ENCODE data around the gene FCAMR.
A peak's percentile ranks its signal among the peaks of the same experiment; 100 is the strongest.

Gene FCAMR

DNA sequence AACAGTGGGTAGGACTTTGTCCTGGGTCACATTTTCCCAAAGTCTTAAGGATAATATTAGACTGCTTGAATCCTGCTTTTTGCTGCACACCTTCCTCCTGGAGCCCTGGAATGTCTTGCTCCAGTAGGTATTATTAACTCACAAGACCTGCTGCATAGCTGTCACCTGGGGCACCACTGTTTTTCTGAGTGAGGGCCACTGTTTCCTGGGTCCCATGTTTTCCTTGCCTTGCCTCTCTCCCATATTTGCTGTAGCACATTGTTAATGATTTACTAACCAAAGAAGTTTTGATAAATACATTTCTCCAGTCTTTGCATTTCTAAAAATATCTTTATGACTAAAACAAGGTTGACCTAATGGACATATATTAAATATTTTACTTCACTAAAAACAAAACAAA, 22.5 kb upstream of the FCAMR start:
- in situ Hi-C loops (cut with HindIII; ENCODE audit: low pct_ligation_motif_present, low sequenced_read_pairs): no loop called here
- H3K36me3 ChIP-seq (replicated peaks): no peaks in the 10 kb centered on the region
- H3K27me3 ChIP-seq (replicated peaks): peaks cover 12% of the 10 kb centered on the region
- TF ChIP-seq, protein P1, sequence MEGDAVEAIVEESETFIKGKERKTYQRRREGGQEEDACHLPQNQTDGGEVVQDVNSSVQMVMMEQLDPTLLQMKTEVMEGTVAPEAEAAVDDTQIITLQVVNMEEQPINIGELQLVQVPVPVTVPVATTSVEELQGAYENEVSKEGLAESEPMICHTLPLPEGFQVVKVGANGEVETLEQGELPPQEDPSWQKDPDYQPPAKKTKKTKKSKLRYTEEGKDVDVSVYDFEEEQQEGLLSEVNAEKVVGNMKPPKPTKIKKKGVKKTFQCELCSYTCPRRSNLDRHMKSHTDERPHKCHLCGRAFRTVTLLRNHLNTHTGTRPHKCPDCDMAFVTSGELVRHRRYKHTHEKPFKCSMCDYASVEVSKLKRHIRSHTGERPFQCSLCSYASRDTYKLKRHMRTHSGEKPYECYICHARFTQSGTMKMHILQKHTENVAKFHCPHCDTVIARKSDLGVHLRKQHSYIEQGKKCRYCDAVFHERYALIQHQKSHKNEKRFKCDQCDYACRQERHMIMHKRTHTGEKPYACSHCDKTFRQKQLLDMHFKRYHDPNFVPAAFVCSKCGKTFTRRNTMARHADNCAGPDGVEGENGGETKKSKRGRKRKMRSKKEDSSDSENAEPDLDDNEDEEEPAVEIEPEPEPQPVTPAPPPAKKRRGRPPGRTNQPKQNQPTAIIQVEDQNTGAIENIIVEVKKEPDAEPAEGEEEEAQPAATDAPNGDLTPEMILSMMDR (IDR thresholded peaks at IDR 0.05; ENCODE audit: low read depth, low read length, missing control alignments): no peak
- no peak overlapping the region for H3K4me3 ChIP-seq (ENCODE audit: low read depth, low read length)
- no peak overlapping the region for H3K27ac ChIP-seq
- no peak for DNase-seq

DNA sequence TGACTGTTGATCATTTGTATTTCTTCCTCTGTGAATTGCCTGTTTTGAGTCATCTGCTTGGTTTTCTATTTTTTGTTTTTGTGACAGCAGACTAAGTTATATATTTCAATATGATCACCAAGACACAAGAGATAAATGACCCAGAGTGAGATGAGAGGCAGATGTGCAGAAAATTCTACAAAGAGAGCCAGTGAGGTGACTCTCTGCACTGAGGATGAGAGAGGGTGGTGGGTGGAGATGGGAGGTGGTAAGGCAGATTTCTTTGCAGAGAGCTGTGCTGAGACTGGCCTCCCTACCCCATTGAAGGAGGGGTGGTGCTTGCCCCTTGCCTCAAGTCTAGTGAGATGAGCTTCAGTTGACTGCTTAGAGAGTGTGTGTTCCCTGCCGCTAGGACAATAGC, 17.6 kb upstream of the FCAMR start:
- no peak for DNase-seq
- Histone ChIP-seq H3K4me3 (ENCODE audit: low read depth, low read length) (no peak overlapping the region), H3K27ac (no peak overlapping the region), H3K36me3 (replicated peaks) (no peaks in the 10 kb centered on the region), H3K27me3 (replicated peaks) (peaks cover 17% of the 10 kb centered on the region)
- TF ChIP-seq, protein P1 (IDR thresholded peaks at IDR 0.05; ENCODE audit: low read depth, low read length, missing control alignments): no peak
- in situ Hi-C loops (cut with HindIII; ENCODE audit: low pct_ligation_motif_present, low sequenced_read_pairs): no loop called here

DNA sequence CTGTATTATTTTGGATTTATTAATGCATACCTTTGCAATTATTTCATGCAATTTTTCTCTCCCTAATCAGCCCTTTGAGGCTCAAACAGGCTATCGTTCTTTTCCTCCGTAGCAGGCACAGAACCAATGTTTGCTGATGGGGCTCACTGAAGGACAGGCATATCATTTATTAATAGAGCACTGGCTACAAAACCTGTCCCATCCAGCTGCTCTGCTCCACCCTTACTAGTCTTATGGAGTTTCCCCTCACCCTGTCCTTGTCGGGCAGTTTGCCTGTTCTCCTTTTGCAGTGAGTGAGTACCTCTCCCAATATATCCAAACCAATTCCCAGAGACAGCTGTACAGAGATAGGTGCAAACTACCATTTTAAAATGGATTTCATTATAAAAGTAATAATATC, 16.6 kb upstream of the FCAMR start:
- no peaks in the 10 kb centered on the region for H3K36me3 ChIP-seq (replicated peaks)
- no peak for DNase-seq
- in situ Hi-C loops (cut with HindIII; ENCODE audit: low pct_ligation_motif_present, low sequenced_read_pairs): no loop called here
- peaks cover 19% of the 10 kb centered on the region for H3K27me3 ChIP-seq (replicated peaks)
- TF ChIP-seq, protein P1 (IDR thresholded peaks at IDR 0.05; ENCODE audit: low read depth, low read length, missing control alignments): no peak
- no peak overlapping the region for H3K4me3 ChIP-seq (ENCODE audit: low read depth, low read length)
- H3K27ac ChIP-seq: no peak overlapping the region

DNA sequence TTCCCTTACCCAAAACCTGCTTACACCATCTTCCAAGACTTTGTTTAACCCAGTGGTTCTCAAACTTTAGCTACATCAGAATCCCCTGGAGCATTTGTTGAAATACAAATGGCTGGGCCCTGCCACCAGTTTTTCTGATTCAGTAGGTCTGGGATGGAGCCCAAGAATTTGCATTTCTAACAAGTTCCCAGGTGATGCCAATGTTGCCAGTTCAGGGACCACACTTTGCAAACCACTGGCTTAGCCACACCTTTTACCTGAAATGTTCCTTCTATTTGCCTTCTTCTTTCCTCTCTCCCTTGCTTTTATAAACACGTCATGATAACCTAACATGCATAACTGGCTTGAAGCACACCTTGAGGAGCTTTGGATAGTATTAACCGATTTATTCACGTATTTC, 16.1 kb upstream of the FCAMR start:
- no peaks in the 10 kb centered on the region for H3K36me3 ChIP-seq (replicated peaks)
- H3K27ac ChIP-seq: no peak overlapping the region
- in situ Hi-C loops (cut with HindIII; ENCODE audit: low pct_ligation_motif_present, low sequenced_read_pairs): no loop called here
- no peak overlapping the region for H3K4me3 ChIP-seq (ENCODE audit: low read depth, low read length)
- DNase-seq: no peak
- TF ChIP-seq, protein P1 (IDR thresholded peaks at IDR 0.05; ENCODE audit: low read depth, low read length, missing control alignments): no peak
- H3K27me3 ChIP-seq (replicated peaks): peaks cover 20% of the 10 kb centered on the region

DNA sequence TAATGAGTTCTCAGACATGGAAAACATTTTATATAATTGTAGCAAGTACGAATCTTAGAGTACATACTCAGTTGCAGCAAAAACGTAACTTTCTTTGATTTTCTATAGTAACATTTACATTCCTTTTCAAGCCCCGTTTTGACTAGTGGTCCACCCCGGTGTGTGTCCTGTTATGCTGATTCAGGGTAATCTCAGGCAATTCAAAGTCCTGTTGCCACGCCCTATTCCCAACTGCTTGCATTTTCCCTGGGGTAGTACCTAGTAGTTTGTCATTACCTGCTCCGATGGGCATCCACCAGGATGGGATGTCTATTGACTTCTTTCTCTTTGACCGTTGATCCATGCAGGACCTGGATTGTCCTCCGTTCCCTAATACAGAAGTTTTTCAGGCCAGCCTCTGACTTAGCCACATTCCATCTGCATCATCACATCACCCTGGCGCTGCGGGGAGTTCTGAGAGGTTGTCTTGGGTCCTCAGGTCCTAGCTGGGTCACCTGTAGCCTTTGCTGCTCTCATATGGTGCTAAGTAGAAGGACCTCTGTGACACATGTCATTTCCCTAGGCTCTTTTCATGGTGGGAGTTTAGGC, 15.0 kb upstream of the FCAMR start:
- in situ Hi-C loops (cut with HindIII; ENCODE audit: low pct_ligation_motif_present, low sequenced_read_pairs): no loop called here
- peaks cover 22% of the 10 kb centered on the region for H3K27me3 ChIP-seq (replicated peaks)
- no peaks in the 10 kb centered on the region for H3K36me3 ChIP-seq (replicated peaks)
- TF ChIP-seq, protein P1 (IDR thresholded peaks at IDR 0.05; ENCODE audit: low read depth, low read length, missing control alignments): no peak
- no peak overlapping the region for H3K4me3 ChIP-seq (ENCODE audit: low read depth, low read length)
- DNase-seq: no peak
- H3K27ac ChIP-seq: no peak overlapping the region

DNA sequence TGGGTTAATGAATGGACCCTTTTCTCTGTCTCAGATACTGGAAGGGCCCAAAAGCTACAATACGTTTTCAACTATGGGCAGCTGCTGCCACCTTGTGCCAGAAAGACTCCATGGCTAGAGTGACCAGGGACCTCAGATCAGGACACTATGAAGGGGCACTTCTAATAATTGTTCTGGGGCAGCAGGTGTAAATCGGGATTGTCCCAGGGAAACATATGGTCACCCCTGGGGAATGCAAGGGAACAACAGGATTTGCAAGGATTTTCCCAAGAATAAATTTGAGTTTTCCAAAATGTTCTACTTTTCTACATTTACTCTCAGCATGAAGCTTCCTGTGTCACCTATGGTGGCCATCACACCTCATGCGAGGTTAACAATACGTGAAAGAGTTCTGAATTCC, 12.0 kb upstream of the FCAMR start:
- Histone ChIP-seq H3K4me3 (ENCODE audit: low read depth, low read length) (no peak overlapping the region), H3K27me3 (replicated peaks) (peaks cover 14% of the 10 kb centered on the region), H3K27ac (no peak overlapping the region), H3K36me3 (replicated peaks) (no peaks in the 10 kb centered on the region)
- TF ChIP-seq, protein P1 (IDR thresholded peaks at IDR 0.05; ENCODE audit: low read depth, low read length, missing control alignments): peak; percentile 81
- peak; percentile 27 for DNase-seq
- in situ Hi-C loops (cut with HindIII; ENCODE audit: low pct_ligation_motif_present, low sequenced_read_pairs): no loop called here
